Endothelial cell (in vitro differentiated cells): ENCODE results near the gene TRABD2A. TPM values are rescaled to one million over a fixed set of nuclear protein-coding genes. Genes with fewer than 3 reads are reported as not detected.

Experiments used
- DNase-seq: peaks from one replicate; pipeline ENCODE4 v3.0.0; 2021; ENCODE audit warnings: low spot score
- H3K27ac Mint-ChIP-seq: one replicate; pipeline ENCODE4 v1.8.0; 2021; ENCODE audit warnings: mixed read lengths, inconsistent platforms; ENCODE audit not compliant: unreplicated experiment
- H3K27me3 Mint-ChIP-seq: one replicate; pipeline ENCODE4 v1.8.0; 2021; ENCODE audit warnings: mild to moderate bottlenecking, moderate library complexity, mixed read lengths, inconsistent platforms; ENCODE audit not compliant: unreplicated experiment
- H3K36me3 Mint-ChIP-seq: one replicate; pipeline ENCODE4 v1.8.0; 2021; ENCODE audit warnings: mild to moderate bottlenecking, low read depth, mixed read lengths, inconsistent platforms; ENCODE audit not compliant: unreplicated experiment
- H3K4me1 Mint-ChIP-seq: one replicate; pipeline ENCODE4 v1.8.0; 2021; ENCODE audit warnings: mild to moderate bottlenecking, mixed read lengths, inconsistent platforms; ENCODE audit not compliant: unreplicated experiment
- H3K4me3 Mint-ChIP-seq: one replicate; pipeline ENCODE4 v1.8.0; 2021; ENCODE audit warnings: mild to moderate bottlenecking, mixed read lengths, inconsistent platforms; ENCODE audit not compliant: unreplicated experiment
- H3K9me3 Mint-ChIP-seq: one replicate; pipeline ENCODE4 v1.8.0; 2021; ENCODE audit warnings: mixed read lengths, inconsistent platforms; ENCODE audit not compliant: unreplicated experiment
- CTCF ChIP-seq: fragments of 200-600 bp; sonication (generic); IDR thresholded peaks from one replicate; pipeline ENCODE4 v1.5.0; 2021; ENCODE audit warnings: antibody characterized with exemption; ENCODE audit not compliant: unreplicated experiment
- total RNA-seq: library from RNA; stranded (reverse); fragmentation: NEBNext Ultra II Directional; extraction: Animal tissue kit (Norgen Biotek cat#: 25700); gene quantifications from one replicate; pipeline ENCODE4 v1.2.1, GENCODE V29; 2021; ENCODE audit not compliant: unreplicated experiment

TRABD2A gene
- total RNA-seq, 1 donor from 2014 or later = 7.2 TPM

GRCh38 chr2:84815146-84815545 lies 65.7 kb downstream of the TRABD2A start:
- no peak overlapping the region for H3K27ac Mint-ChIP-seq
- H3K4me3 Mint-ChIP-seq = no peak overlapping the region
- no peak for DNase-seq
- TF ChIP-seq CTCF = no peak
- H3K4me1 Mint-ChIP-seq = no peaks in the 10 kb centered on the region
- H3K9me3 Mint-ChIP-seq = no peaks in the 10 kb centered on the region
- H3K27me3 Mint-ChIP-seq = no peaks in the 10 kb centered on the region
- no peaks in the 10 kb centered on the region for H3K36me3 Mint-ChIP-seq

GRCh38 chr2:84811839-84812431 lies 68.9 kb downstream of the TRABD2A start:
- H3K27ac Mint-ChIP-seq = no peak overlapping the region
- H3K27me3 Mint-ChIP-seq = no peaks in the 10 kb centered on the region
- no peak for DNase-seq
- no peak for TF ChIP-seq CTCF
- H3K4me3 Mint-ChIP-seq = no peak overlapping the region
- no peaks in the 10 kb centered on the region for H3K9me3 Mint-ChIP-seq
- H3K36me3 Mint-ChIP-seq = no peaks in the 10 kb centered on the region
- H3K4me1 Mint-ChIP-seq = no peaks in the 10 kb centered on the region

DNA sequence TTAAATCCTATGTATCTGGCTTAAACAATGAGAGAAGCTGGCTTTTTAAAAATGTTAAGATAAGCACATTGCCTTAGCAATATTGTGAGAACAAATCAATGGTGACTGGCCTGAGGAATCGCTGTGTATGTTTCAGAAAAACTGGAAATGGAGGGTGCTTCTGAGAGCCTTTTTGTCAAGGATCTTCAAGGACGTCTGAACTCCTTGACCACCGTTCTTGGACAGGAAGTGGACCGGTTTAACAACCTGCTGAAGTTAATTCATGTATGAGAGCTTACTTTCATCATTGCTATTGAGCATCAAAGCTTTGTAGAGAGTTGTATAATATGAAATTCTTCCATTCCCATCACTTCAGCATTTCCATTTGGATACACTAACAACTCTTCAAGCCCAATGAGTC lies 72.6 kb downstream of the TRABD2A start:
- DNase-seq = no peak
- Mint-ChIP-seq H3K27me3 (no peaks in the 10 kb centered on the region), H3K27ac (no peak overlapping the region), H3K36me3 (no peaks in the 10 kb centered on the region), H3K9me3 (no peaks in the 10 kb centered on the region), H3K4me3 (no peak overlapping the region), H3K4me1 (no peaks in the 10 kb centered on the region)
- TF ChIP-seq CTCF = no peak

GRCh38 chr2:84807063-84807485 lies 73.8 kb downstream of the TRABD2A start:
- H3K4me3 Mint-ChIP-seq = no peak overlapping the region
- H3K27me3 Mint-ChIP-seq = no peaks in the 10 kb centered on the region
- H3K36me3 Mint-ChIP-seq = no peaks in the 10 kb centered on the region
- TF ChIP-seq CTCF = no peak
- no peak overlapping the region for H3K27ac Mint-ChIP-seq
- no peak for DNase-seq
- no peaks in the 10 kb centered on the region for H3K4me1 Mint-ChIP-seq
- H3K9me3 Mint-ChIP-seq = no peaks in the 10 kb centered on the region

DNA sequence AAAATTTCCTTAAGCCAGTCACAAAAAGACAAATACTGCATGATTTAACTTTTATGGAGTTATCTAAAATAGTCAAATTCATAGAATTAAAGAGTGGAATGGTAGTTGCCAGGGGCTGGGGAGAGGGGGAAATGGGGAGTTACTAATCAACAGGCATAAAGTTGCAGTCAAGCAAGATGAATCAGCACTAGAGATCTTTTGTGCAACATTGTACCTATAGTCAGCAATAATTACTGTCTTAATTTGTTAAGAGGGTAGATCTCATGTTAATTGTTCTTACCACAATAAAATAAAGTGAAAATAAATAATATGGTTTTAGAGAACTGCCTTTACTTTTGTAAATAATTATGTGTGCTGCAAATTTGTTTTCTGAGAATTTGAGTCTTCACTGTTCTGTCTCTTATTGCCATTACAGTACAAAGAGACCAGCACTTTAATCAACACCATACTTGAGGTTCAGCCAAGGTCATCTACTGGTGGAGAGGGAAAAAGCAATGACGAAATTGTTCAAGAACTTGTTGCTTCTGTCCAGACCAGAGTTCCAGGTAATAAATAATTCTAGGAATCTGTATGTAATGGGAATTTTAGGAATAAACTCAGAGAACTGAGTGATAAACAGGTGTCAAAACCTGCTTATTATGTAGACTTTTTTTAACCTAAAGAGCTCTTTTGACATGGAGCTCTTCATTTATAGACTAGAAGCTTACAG lies 75.5 kb downstream of the TRABD2A start:
- H3K36me3 Mint-ChIP-seq = no peaks in the 10 kb centered on the region
- no peaks in the 10 kb centered on the region for H3K27me3 Mint-ChIP-seq
- DNase-seq = no peak
- TF ChIP-seq CTCF = no peak
- H3K27ac Mint-ChIP-seq = no peak overlapping the region
- H3K4me1 Mint-ChIP-seq = no peaks in the 10 kb centered on the region
- no peak overlapping the region for H3K4me3 Mint-ChIP-seq
- no peaks in the 10 kb centered on the region for H3K9me3 Mint-ChIP-seq
